HG03442 (cell line): Measurements from ENCODE around the gene CCSAP.
A peak's percentile ranks its signal among the peaks of the same experiment; 100 is the strongest.
"Not testable (repeated sequence)": the region's sequence is repeated elsewhere in the genome, so short reads cannot be mapped to it uniquely, and the experiment has no call there.

Experiments
- ATAC-seq: cut with Tn5 transposase; IDR thresholded peaks from one replicate; pipeline ENCODE4 v1.9.1; 2021; ENCODE audit warnings: mild to moderate bottlenecking, moderate library complexity; ENCODE audit not compliant: unreplicated experiment

Gene CCSAP

GRCh38 chr1:229342656-229343569 is at the start of gene CCSAP:
TSS of gene CCSAP (minus strand) at chr1:229343047. CDS start at chr1:229342465, 582 bp downstream.
- peak; percentile 38 for ATAC-seq

- ATAC-seq = no peak
Measured at GRCh38 chr1:229390130-229390529, 47.3 kb upstream of the CCSAP start.

- no peak for ATAC-seq
Measured at GRCh38 chr1:229388897-229389580, 46.2 kb upstream of the CCSAP start.

- no peak for ATAC-seq
Measured at GRCh38 chr1:229385853-229386456, 43.1 kb upstream of the CCSAP start.

- no peak for ATAC-seq
Measured at GRCh38 chr1:229384822-229385221, 42.0 kb upstream of the CCSAP start.

GRCh38 chr1:229383961-229384360 is 41.1 kb upstream of the CCSAP start:
- no peak for ATAC-seq

GRCh38 chr1:229383188-229383587 is 40.3 kb upstream of the CCSAP start:
- ATAC-seq = no peak

- ATAC-seq = no peak
Measured at GRCh38 chr1:229381234-229381633, 38.4 kb upstream of the CCSAP start.

GRCh38 chr1:229380536-229381160 is 37.8 kb upstream of the CCSAP start:
- ATAC-seq = no peak

GRCh38 chr1:229379846-229380245 is 37.0 kb upstream of the CCSAP start:
- no peak for ATAC-seq

GRCh38 chr1:229378586-229379367 is 35.9 kb upstream of the CCSAP start:
- no peak for ATAC-seq

- not testable (repeated sequence) for ATAC-seq
Measured at GRCh38 chr1:229378035-229378434, 35.2 kb upstream of the CCSAP start.

GRCh38 chr1:229377429-229377828 is 34.6 kb upstream of the CCSAP start:
- ATAC-seq = no peak

GRCh38 chr1:229376521-229376920 is 33.7 kb upstream of the CCSAP start:
- ATAC-seq = no peak

GRCh38 chr1:229374485-229374884 is 31.6 kb upstream of the CCSAP start:
- no peak for ATAC-seq

GRCh38 chr1:229373395-229373794 is 30.5 kb upstream of the CCSAP start:
- ATAC-seq = no peak

GRCh38 chr1:229372251-229372650 is 29.4 kb upstream of the CCSAP start:
- no peak for ATAC-seq

- ATAC-seq = no peak
Measured at GRCh38 chr1:229371624-229372023, 28.8 kb upstream of the CCSAP start.

GRCh38 chr1:229370601-229371021 is 27.8 kb upstream of the CCSAP start:
- no peak for ATAC-seq

- ATAC-seq = peak; percentile 47
Measured at GRCh38 chr1:229368347-229368746, 25.5 kb upstream of the CCSAP start.
